OCI-M1 (cell line): Measurements from ENCODE around the gene GOLM1.
"Not testable (repeated sequence)": the region's sequence is repeated elsewhere in the genome, so short reads cannot be mapped to it uniquely, and the experiment has no call there.

Experiments used
- DNase-seq: peaks from one replicate; lab custom pipeline; 2025; lab: John Stamatoyannopoulos, UW

Gene GOLM1

GRCh38 chr9:86082870-86083269 lies 16.5 kb downstream of the GOLM1 start:
- no peak for DNase-seq

- DNase-seq: no peak
These were observed 19.4 kb downstream of the GOLM1 start for GRCh38 chr9:86079865-86080469.

- DNase-seq: no peak
These were observed 19.9 kb downstream of the GOLM1 start for GRCh38 chr9:86079421-86079831.

GRCh38 chr9:86078731-86079130 lies 20.6 kb downstream of the GOLM1 start:
- DNase-seq: no peak

- no peak for DNase-seq
These were observed 22.1 kb downstream of the GOLM1 start for GRCh38 chr9:86077276-86077675.

GRCh38 chr9:86075132-86076109 lies 23.9 kb downstream of the GOLM1 start:
- DNase-seq: no peak

- DNase-seq: no peak
These were observed 25.5 kb downstream of the GOLM1 start for GRCh38 chr9:86073839-86074238.

GRCh38 chr9:86072394-86072877 lies 26.9 kb downstream of the GOLM1 start:
- no peak for DNase-seq

GRCh38 chr9:86069206-86069869 lies 30.0 kb downstream of the GOLM1 start:
- DNase-seq: peak; percentile 12

- DNase-seq: no peak
These were observed 35.1 kb downstream of the GOLM1 start for GRCh38 chr9:86064220-86064619.

- no peak for DNase-seq
These were observed 36.3 kb downstream of the GOLM1 start for GRCh38 chr9:86062845-86063693.

- no peak for DNase-seq
These were observed 37.2 kb downstream of the GOLM1 start for GRCh38 chr9:86061972-86062739.

- DNase-seq: no peak
These were observed 41.9 kb downstream of the GOLM1 start for GRCh38 chr9:86057491-86057890.

- peak; percentile 11 for DNase-seq
These were observed 44.7 kb downstream of the GOLM1 start for GRCh38 chr9:86054695-86055094.

GRCh38 chr9:86052556-86053468 lies 46.5 kb downstream of the GOLM1 start:
- no peak for DNase-seq

- DNase-seq: not testable (repeated sequence)
These were observed 51.2 kb downstream of the GOLM1 start for GRCh38 chr9:86048018-86048742.

GRCh38 chr9:86047361-86047760 lies 52.0 kb downstream of the GOLM1 start:
- DNase-seq: no peak

GRCh38 chr9:86046930-86047341 lies 52.4 kb downstream of the GOLM1 start:
- no peak for DNase-seq

- DNase-seq: no peak
These were observed 53.2 kb downstream of the GOLM1 start for GRCh38 chr9:86046071-86046636.
